Duodenal mucosa (tissue), 2 donors: ENCODE measurements around the gene CST9.

Experiments
- H3K27ac ChIP-seq: one replicate; pipeline ENCODE4 v1.7.0; 2013; ENCODE audit warnings: low read depth, low read length
- H3K27me3 ChIP-seq, 2 donors: one replicate each; pipeline ENCODE4 v1.7.0; 2013; ENCODE audit warnings: low read length in 2 of 2, control low read depth in 1 of 2; ENCODE audit not compliant: insufficient read depth in 2 of 2, control insufficient read depth in 1 of 2
- H3K36me3 ChIP-seq, 2 donors: one replicate each; pipeline ENCODE4 v1.7.0; 2013; ENCODE audit warnings: low read length in 2 of 2, control low read depth in 1 of 2; ENCODE audit not compliant: insufficient read depth in 2 of 2, control insufficient read depth in 1 of 2
- H3K4me1 ChIP-seq, 2 donors: one replicate each; pipeline ENCODE4 v1.7.0; 2013; ENCODE audit warnings: low read length in 2 of 2, control low read depth in 1 of 2; ENCODE audit not compliant: insufficient read depth in 2 of 2, control insufficient read depth in 1 of 2
- H3K4me3 ChIP-seq, 2 donors: one replicate each; pipeline ENCODE4 v1.7.0; 2013; ENCODE audit warnings: low read length in 2 of 2, low read depth in 1 of 2
- H3K9ac ChIP-seq, 2 donors: one replicate each; pipeline ENCODE4 v1.7.0; 2013; ENCODE audit warnings: low read length in 2 of 2, low read depth in 1 of 2
- H3K9me3 ChIP-seq, 2 donors: one replicate each; pipeline ENCODE4 v1.7.0; 2013; ENCODE audit warnings: low read length in 2 of 2, control low read depth in 1 of 2; ENCODE audit not compliant: control insufficient read depth in 1 of 2

CST9 gene

GRCh38 chr20:23607497-23608245, 2.0 kb upstream of the CST9 start:
- H3K27me3 ChIP-seq: no peaks in the 10 kb centered on the region
- no peaks in the 10 kb centered on the region for H3K9me3 ChIP-seq
- H3K36me3 ChIP-seq: no peaks in the 10 kb centered on the region
- H3K4me1 ChIP-seq: no peaks in the 10 kb centered on the region
- no peak overlapping the region for H3K9ac ChIP-seq
- H3K4me3 ChIP-seq: no peak overlapping the region
- no peak overlapping the region for H3K27ac ChIP-seq

GRCh38 chr20:23606652-23607049, 934 bp upstream of the CST9 start:
- no peaks in the 10 kb centered on the region for H3K9me3 ChIP-seq
- H3K4me3 ChIP-seq: no peak overlapping the region
- no peaks in the 10 kb centered on the region for H3K36me3 ChIP-seq
- H3K4me1 ChIP-seq: no peaks in the 10 kb centered on the region
- no peak overlapping the region for H3K9ac ChIP-seq
- H3K27me3 ChIP-seq: no peaks in the 10 kb centered on the region
- H3K27ac ChIP-seq: no peak overlapping the region

- Histone ChIP-seq H3K9me3 (no peaks in the 10 kb centered on the region), H3K27me3 (no peaks in the 10 kb centered on the region), H3K9ac (no peak overlapping the region), H3K4me1 (no peaks in the 10 kb centered on the region), H3K36me3 (no peaks in the 10 kb centered on the region), H3K27ac (no peak overlapping the region), H3K4me3 (no peak overlapping the region)
Measured at GRCh38 chr20:23604306-23604705, 1.4 kb downstream of the CST9 start.

- H3K36me3 ChIP-seq: no peaks in the 10 kb centered on the region
- H3K9me3 ChIP-seq: no peaks in the 10 kb centered on the region
- H3K27ac ChIP-seq: no peak overlapping the region
- no peaks in the 10 kb centered on the region for H3K4me1 ChIP-seq
- no peak overlapping the region for H3K4me3 ChIP-seq
- no peaks in the 10 kb centered on the region for H3K27me3 ChIP-seq
- H3K9ac ChIP-seq: no peak overlapping the region
Measured at GRCh38 chr20:23603321-23603720, 2.4 kb downstream of the CST9 start.

GRCh38 chr20:23602699-23603098, 3.0 kb downstream of the CST9 start:
- Histone ChIP-seq H3K4me3 (no peak overlapping the region), H3K9me3 (no peaks in the 10 kb centered on the region), H3K9ac (no peak overlapping the region), H3K36me3 (no peaks in the 10 kb centered on the region), H3K27me3 (no peaks in the 10 kb centered on the region), H3K4me1 (no peaks in the 10 kb centered on the region), H3K27ac (no peak overlapping the region)

GRCh38 chr20:23602241-23602640, 3.5 kb downstream of the CST9 start:
- no peaks in the 10 kb centered on the region for H3K4me1 ChIP-seq
- no peak overlapping the region for H3K9ac ChIP-seq
- no peaks in the 10 kb centered on the region for H3K36me3 ChIP-seq
- H3K27ac ChIP-seq: no peak overlapping the region
- H3K9me3 ChIP-seq: no peaks in the 10 kb centered on the region
- no peak overlapping the region for H3K4me3 ChIP-seq
- no peaks in the 10 kb centered on the region for H3K27me3 ChIP-seq

GRCh38 chr20:23601715-23602114, 4.0 kb downstream of the CST9 start:
- Histone ChIP-seq H3K27me3 (no peaks in the 10 kb centered on the region), H3K27ac (no peak overlapping the region), H3K9me3 (no peaks in the 10 kb centered on the region), H3K4me1 (no peaks in the 10 kb centered on the region), H3K36me3 (no peaks in the 10 kb centered on the region), H3K9ac (no peak overlapping the region), H3K4me3 (no peak overlapping the region)

GRCh38 chr20:23598481-23598880, 7.2 kb downstream of the CST9 start:
- Histone ChIP-seq H3K27me3 (no peaks in the 10 kb centered on the region), H3K9me3 (no peaks in the 10 kb centered on the region), H3K27ac (no peak overlapping the region), H3K36me3 (no peaks in the 10 kb centered on the region), H3K9ac (no peak overlapping the region), H3K4me3 (no peak overlapping the region), H3K4me1 (no peaks in the 10 kb centered on the region)

- Histone ChIP-seq H3K27ac (no peak overlapping the region), H3K4me3 (no peak overlapping the region), H3K4me1 (no peaks in the 10 kb centered on the region), H3K9ac (no peak overlapping the region), H3K9me3 (no peaks in the 10 kb centered on the region), H3K27me3 (no peaks in the 10 kb centered on the region), H3K36me3 (no peaks in the 10 kb centered on the region)
Measured at GRCh38 chr20:23596579-23597250, 9.0 kb downstream of the CST9 start.

GRCh38 chr20:23595941-23596340, 9.8 kb downstream of the CST9 start:
- no peak overlapping the region for H3K27ac ChIP-seq
- H3K36me3 ChIP-seq: no peaks in the 10 kb centered on the region
- no peak overlapping the region for H3K9ac ChIP-seq
- H3K4me1 ChIP-seq: no peaks in the 10 kb centered on the region
- H3K9me3 ChIP-seq: no peaks in the 10 kb centered on the region
- no peak overlapping the region for H3K4me3 ChIP-seq
- H3K27me3 ChIP-seq: no peaks in the 10 kb centered on the region
